Stimulated activated CD4-positive, alpha-beta T cell treated with anti-CD3 and anti-CD28 coated beads, TNF-alpha, amount 100 ng/mL, for 4 hours (primary cell): ENCODE measurements around the gene TRIO.

ENCODE experiments used
- DNase-seq, 3 experiments: peaks; one replicate each; pipeline ENCODE4 v3.0.0-alpha.2; 2020; ENCODE audit warnings: low read depth in 3 of 3

Gene TRIO

DNA sequence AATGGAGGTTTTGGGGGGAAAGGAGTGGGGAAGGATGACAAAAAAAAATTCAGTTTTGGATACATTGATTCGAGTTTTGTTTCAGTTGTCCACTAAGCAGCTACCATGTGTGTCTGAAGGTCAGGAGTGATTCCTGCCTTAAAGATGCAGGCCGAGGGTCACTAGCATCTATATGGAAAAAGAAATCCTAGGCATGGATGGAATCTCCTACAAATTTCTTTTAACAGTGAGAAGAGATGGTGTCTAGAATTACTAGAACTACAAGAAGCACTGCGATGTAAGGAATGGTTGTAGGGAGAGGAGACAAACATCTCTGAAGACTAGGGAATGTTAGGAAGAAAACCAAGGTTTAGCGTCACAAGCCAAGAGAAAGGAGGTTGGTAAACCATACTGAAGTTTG lies 19.6 kb upstream of the TRIO start:
- DNase-seq = no peak

DNA sequence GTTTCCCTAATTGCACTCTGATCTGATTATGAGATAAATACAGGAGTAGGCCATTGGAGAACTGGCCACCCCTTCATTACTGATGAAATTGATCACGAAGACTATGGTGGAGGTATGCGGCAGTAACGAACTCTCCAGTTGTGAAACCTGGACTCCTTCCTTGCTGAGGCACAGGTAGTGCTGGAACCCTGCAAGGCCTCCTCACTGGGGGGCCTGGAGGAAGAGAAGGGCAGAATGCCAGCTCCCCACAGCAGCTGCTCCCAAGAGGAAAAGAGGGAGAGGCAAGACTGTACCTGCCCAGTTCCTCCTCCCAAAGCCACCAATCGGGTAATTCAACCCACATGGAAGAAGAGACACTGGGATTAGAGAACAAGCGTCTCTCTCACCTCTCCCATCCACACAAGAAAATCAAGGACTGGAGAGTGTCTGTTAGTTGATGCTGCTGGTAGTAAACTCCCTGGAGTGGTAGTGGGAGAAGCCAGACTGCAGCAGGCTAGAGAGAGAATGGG lies 19.1 kb upstream of the TRIO start:
- no peak for DNase-seq

DNA sequence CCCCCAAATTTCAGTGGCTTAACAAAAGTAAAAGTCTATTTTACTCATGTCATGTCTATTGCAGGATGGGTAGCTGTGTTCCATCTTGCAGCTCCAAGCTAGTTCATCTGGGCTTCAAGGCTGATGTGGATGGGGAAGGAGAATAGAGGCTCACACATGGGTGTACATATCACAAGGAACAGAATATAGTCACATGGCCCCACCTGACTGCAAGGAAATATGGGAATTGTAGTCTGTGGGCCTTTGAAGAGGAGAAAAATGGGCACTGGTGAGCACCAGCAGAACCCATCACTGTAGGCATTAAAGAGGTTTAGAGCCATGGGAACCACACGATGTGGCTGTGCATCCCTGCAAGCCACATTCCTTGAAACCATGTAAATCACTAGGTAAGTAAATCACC lies 17.9 kb upstream of the TRIO start:
- DNase-seq = no peak

DNA sequence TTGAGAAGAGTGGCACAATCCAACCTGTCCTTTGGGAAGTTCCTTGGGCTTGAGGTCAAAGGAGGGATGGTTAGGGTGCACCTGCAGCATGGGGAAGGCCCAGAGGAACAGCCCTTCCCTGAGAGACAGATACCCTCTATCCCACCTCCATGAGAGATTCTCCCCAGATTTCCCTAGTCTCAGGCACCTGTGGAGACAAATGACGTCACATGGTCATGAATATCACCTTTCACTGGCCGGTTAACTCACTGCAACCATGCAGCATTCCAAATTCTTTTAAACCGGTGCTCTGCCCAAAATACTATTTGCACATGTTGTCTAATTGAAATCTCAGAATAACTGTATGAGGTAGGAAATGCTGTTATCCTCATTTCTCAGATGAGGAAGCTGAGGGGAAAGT lies 15.6 kb upstream of the TRIO start:
- DNase-seq = no peak

DNA sequence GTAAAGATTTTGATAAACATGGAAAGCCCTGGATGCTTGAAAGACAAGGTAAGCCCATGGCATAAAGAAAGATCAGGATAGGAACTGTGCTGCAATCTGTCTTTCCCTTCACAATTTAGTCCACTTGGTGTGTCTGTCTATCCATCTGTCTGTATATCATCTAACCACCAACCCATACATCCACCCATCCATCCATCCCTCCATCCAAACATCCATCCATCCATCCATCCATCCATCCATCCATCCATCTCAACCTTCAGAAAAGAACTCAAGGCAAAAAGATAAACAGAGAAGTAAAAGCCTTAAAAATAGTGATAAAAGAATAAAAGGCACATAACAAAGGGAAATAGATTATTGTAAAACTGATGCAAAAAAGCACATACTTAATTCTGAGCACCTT lies 15.1 kb upstream of the TRIO start:
- no peak for DNase-seq

DNA sequence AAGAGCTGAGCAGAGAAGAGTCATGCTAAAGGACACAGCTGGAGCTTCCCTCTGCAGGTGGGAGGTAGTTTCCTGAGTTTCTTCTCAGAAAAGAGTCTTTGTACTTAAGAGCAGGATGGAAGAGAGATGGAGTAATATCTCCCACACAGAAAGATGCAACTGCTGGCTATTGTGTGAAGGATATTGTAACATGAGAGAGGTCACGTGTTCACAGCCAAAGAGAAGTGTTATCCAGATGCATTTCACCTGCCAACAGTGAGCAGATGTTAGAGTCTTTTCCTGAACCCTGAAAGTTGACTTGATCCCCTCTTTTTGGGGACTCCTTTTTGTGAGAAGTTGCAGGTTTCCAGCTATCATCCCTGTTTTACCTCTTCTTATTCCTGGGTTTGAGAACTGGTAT lies 14.0 kb upstream of the TRIO start:
- no peak for DNase-seq

DNA sequence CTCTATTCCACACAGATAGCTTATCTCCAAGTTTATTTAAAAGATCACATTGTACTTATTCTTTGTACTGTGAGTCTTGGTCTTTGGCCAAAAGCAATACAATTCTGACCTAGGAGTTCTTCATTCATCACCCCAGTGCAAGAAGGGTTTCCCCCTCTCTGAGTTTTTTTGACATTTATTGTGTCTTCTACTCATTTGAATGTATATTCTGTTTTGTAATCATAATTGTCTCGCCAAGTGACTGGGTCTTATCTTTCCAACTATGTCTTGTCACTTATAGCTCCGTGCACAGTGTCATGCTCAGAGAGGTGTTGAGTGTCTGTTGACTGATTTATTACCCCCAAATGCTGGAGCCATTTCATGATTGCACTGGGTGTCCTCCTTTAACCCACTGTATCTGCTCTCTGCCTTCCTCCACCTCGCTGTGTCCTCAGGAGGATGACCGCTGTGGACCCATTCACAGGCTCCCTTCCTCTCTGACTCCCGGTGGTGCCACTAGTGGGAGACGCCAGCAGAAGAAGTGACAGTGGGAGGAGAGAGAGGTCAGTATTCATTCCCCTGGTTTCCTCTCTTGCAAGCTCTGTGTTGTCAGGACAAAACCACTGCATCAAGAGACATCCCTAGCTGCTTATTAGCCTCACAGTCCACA lies 11.2 kb upstream of the TRIO start:
- DNase-seq = no peak

DNA sequence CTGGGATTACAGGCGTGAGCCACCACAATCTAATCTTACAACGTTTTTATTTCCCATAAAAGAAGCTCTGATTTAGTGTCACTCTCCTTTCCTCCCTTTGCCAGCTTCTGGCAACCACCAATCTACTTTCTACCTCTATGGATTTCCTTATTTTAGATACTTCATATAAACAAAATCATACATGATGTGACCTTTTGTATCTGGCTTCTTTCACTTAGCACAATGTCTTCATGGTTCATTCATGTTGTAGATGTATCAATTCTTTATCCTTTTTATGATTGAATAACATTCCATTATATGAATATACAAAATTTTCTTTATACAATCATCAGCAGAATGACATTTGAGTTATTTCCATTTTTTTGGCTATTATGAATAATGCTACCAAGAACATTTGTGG lies 9.7 kb upstream of the TRIO start:
- no peak for DNase-seq

DNA sequence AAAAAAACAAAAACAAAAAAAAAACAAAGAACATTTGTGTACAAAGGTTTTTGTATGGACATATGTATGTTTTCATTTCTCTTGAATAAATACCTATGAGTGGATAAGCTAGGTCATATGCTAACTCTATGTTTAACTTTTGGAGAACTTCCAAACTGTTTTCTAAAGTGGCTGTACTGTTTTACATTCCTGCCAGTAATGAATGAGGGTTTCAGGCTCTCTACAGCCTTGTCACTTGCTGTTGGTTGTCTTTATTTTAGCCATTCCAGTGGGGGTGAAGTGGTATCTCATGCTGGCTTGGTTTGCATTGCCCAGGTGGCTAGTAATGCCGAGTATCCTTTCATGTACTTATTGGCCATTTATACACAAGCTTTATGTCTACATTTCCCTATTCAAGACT lies 9.1 kb upstream of the TRIO start:
- no peak for DNase-seq

DNA sequence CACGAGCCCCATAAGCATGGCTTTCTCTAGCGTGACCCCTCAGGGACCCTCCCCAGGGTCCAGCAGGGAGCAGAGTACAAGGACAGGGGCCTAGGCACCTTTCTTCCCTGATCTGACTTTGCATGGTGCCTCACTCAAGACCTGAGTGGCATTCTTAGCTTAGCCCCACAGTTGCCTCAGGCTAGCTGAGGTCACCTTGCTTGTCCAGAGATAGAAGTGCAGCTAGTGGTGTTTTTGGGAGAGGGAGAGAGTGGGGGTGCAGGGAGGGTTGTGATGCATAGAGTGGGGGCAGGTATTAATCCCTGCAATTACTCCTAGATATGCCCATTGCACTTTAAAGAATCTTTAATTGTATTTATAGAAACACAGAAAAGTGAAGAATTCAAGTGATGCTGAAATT lies 8.4 kb upstream of the TRIO start:
- no peak for DNase-seq

DNA sequence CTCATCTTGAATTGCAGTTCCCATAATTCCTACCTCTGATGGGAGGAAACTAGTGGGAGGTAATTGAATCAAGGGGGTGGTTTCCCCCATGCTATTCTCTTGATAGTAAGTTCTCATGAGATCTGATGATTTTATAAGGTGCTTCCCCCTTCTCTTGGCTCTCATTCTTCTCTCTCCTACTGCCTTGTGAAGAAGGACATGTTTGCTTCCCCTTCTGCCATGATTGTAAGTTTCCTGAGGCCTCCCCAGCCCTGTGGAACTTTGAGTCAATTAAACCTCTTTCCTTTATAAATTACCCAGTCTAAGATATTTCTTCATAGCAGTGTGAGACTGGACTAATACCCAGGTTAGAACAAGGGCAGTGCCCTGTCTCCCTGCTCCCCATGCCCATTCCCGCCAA lies 7.5 kb upstream of the TRIO start:
- no peak for DNase-seq

DNA sequence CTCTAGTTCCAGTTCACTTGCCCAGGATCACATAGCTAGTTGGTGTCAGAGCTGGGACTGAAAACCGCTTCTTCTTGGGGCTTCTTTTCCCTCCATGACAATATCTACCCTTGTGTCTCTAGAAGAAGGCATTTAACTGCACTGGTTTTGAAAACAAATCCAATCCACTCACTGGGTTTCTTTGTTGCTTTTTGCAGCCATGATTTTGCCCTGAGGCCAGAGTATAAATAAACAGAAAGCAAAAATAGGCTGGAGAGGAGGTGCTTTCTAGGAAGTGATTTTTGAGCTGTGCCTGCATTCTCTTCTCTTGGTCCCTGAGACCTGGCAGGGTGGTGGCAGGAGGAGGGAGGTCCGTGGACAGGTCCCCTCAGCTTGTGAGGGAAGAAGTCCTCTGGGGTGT lies 6.9 kb upstream of the TRIO start:
- DNase-seq = no peak

DNA sequence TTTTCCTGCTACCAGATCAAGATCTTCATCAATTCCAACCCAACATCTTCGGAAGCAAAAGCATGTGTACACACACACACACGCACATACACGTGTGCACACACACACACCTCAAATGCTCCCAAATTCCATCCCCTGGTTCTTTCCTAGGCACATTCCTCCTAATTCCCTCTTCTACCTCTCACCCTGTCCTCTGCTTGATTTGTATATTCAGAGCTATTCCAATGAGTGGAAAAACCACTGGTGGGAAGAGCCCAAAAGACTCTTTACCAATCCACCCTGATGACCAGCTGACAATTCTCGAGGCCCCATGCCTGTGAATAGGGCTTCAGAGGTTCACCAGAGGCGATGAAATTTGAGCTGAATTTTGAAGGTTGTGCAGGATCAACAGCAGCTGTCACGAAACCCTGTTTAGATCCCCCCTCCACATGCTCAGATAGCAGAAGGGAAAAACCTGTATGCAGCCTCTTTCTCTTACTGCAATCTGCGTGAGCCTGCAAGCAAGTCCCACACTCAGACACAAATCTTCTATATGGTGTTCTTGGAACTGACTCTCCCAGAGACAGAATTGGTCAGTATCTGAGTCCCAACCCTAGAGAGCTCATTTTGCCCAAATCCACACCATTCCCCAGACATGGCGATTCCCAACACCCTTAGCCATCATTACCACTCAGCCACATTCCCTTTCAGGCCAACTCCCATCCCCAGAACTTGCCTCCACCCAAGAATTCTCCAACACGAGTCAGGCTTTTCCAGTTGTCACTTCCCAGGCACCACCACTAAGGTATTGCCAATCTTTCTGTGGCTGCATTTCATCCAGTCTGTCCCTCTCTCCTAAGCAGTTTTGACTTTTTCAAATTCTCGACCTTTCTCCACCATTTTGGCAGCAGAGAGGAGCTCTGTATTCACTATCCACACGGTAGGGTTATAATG lies 4.3 kb upstream of the TRIO start:
- no peak for DNase-seq

DNA sequence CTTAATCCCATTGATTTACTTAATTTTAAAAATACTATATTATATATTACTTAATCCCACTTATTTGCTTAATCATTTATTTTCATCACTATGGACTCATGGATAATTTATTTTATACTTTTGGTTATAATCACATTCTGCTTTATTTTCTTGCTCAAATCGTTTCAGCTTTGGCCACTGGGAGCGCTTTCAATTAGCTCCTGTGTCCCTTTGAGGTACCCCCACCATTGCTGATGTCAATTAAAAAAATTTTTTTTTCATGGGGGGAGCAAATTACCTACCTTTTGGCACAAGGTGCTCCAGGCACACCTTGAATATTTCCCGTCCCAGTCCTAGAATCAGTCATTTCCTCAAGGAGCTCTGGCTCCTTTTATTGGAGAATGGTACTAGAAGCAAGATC lies 1.4 kb upstream of the TRIO start:
- no peak for DNase-seq

DNA sequence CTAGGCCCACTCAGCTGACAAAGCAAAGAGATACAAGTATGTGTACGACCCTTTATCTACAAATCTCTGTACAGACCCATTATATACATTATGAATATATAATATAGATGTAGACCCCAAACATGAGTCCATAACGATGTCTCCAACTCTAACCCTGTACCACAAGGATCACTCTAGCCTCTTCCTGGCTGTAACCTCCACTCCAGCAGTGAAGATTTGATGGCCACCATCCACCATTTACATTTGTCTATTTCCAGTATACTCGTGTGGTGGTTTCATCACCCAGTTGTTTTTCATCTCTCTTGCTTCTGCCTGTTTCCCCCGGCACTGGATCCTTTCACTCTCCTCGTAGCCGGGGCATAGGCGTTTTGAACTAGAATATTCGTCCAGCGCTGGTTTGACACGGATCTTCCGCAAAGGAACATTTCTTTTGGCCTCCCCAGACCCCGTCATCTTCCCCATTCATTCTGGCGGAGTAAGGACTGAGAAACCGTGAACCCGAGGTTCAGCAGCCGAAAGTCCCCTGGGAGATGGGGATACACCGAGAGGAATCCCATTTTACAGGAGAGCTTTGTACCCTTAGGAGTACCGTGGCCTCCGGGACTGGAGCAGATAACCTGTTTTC lies 828 bp upstream of the TRIO start:
- no peak for DNase-seq

DNA sequence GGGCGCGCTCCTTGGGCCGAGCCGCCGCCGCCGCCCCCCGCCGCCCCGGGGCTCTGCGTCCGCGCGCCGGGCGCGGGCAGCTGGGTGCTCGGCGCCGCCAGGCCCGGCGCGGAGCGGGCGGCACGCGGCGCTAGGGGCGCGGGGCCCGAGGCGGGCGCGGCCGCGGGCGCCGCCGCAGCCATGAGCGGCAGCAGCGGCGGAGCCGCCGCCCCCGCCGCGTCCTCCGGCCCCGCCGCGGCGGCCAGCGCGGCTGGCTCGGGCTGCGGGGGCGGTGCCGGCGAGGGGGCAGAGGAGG lies 351 bp downstream of the TRIO start:
- no peak for DNase-seq

DNA sequence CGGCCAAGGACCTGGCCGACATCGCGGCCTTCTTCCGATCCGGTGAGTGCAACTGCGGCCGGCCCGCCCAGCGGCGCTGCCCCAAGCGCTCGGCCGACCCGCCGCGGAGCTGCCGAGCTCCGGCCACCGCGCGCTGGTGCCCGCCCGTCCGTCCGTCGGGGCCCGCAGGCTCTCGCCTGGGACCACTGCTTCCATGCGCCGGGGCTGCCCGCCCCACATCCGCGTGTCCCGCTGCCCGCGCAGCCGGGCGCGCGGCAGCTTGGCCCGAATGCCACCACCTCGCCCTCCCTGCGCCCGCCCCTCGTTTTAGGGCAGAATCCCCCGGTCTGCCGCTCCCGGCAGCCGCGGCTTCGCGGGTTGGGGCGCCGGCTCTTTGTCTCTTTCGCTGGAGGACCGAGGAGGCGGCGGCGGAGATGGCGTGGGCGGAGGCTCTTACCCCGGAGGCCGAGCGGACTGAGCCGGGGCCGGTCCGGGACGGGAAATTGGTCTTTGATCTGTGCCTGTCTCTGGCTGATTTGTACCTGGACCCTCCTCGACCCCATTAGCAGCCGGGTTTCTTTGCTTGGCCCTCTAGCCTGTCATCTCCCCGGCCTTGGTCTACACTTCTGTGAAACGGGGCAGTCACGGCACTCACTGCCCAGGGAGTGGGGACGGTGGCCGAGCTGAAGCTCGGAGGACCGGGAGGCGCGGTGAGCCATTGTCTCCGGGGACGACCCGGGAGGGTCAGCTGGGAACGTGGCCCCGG lies 871 bp downstream of the TRIO start:
- peak in 2 of 3 experiments; percentile 3 to 16 for DNase-seq

DNA sequence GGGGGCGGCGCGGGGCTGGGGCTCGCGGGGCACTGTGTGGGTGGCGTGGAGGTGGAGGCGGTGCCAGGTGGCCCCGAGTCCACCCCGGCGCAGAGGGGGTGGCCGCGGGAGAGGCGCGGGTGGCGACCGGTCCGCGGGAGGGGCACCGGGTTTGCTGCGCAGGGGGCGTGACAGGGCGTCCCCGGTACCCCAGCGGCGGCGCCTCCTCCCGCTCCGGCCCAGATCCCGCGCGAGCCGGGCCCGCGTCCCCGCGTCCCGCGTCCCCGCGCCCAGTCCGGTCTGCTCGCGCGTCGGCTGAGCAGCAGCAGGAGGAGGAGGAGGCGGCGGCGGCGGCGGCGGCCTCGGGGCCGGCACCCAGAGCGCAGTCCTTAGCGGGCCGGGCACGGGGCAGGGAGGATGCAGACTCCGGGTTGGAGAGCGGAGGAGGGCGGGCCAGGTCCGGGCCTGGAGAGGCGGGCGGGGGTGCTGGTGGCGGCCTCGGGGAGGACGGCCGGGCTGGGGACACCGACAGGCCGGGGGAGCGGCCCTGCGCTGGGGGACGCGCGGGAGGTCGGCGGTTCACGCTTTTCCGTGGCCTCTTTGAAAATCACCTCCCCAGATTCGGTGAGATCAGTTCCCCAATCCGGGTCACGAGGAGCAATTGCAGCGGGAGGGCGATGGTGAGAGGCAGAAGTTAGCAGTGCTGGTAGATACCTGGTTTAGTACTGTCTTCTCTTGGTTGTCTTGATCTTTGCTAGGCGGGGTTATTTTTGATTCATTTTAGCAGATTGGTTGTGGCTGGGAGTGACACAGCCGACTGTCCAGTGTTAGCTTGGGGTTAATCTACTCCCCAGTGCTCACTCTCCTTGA lies 1.7 kb downstream of the TRIO start:
- peak in 2 of 3 experiments; percentile 7 to 10 for DNase-seq

DNA sequence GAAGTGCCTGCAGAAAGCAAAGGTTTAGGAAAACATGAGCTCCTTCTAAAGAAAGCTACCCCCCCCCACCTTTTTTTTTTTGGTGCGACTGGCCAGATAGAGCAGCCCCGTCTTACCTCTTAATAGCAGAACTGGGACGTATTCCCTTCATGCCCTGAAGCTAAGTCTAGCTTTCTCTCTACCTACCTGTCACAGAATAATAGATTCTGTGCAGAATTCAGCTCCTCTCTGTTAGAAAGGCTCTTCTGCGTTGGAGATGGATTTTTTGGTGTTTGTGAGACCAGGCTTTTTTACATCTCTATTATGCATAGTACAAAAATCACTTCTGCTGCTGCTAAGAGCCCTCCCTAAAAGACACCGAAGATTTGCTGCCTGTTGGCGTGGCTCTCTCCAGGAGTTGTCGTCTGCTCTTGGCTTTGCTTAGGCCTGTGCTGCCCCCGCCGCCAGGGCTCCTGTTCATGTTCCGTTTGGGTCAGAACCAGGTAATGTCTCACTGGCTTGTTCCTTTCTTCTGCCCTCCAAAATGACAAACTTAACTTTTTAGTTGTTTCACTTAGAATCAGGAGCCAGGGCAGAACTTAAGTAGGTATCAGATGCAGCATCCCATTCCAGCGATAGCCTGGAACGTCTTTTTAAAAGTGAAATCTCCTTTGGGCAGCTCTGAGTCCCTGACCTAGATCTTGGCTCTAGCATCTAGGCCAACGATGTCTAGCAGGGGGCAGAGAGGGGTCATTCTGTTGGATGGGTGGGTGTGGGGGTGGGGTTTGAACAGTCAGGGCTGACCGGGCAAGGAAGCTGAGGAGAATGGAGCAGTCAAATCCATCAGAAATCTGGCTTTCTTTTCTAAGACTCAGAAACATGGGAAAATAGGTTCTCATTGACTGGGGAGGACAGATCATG lies 2.5 kb downstream of the TRIO start:
- DNase-seq = no peak

DNA sequence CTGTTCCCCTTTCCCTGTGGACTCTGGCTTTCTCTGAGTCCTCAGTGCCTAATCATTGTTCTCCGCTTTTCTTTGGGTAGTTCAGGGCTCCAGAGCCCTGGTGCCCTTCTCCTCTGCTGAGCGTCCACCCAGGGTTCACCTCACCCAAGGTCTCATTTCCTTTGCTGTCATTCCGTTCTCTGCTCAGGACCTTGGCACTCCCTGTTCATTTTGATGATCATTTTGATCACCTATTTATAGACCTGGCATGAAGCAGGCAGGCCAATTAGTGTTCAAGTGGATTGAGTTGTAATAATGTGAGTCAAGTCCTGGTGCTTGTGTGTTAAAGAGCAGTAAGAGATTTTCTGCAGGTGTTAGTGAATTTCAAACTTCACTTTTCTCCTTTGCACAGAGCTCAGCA lies 3.6 kb downstream of the TRIO start:
- no peak for DNase-seq
